ENCODE data around the gene KCNT1.

- TF ChIP-seq CTCF (IDR thresholded peaks at IDR 0.05) (no peak), POLR2A (IDR thresholded peaks at IDR 0.05) (no peak)
These were observed 123.6 kb downstream of the KCNT1 start for GRCh38 chr9:135825435-135826187.
